Peyer's patch (tissue), 4 donors: ENCODE measurements around the gene DGKI.

ENCODE experiments used
- POLR2A ChIP-seq, 2 donors: fragments of 450-650 bp; IDR thresholded peaks; one replicate each; pipeline ENCODE4 v1.5.1; 2017; ENCODE audit warnings: antibody characterized with exemption in 2 of 2, mild to moderate bottlenecking in 2 of 2, moderate library complexity in 2 of 2
- TF ChIP-seq, protein P1 (sequence below), 6 experiments: fragments of 450-650 bp in 4 of 6; fragments of 200-600 bp in 2 of 6; sonication (generic) in 1 of 6; IDR thresholded peaks; one replicate each; pipeline ENCODE4 v1.5.1; 2017 to 2019; ENCODE audit warnings: antibody characterized with exemption in 6 of 6, mild to moderate bottlenecking in 3 of 6, moderate library complexity in 1 of 6

DNA sequence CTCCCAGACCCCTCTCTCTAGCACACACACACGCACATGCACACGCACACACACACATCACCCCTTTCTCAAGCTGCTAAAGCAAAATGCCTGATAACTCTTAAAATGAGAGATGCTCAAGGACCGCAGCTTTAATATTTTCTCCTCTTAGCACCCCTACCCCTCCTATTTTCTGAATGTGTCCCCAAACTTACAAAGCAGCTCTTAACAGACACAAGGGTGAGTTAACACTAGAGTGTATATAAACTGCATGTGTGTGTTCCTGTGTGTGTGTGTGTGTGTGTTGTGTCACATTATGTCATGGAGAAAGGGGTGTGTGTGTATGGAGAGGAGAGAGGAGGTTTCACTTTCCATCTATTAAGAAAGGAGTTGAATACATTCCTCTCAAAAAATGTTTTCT lies 504.5 kb downstream of the DGKI start:
- TF ChIP-seq, protein P1, sequence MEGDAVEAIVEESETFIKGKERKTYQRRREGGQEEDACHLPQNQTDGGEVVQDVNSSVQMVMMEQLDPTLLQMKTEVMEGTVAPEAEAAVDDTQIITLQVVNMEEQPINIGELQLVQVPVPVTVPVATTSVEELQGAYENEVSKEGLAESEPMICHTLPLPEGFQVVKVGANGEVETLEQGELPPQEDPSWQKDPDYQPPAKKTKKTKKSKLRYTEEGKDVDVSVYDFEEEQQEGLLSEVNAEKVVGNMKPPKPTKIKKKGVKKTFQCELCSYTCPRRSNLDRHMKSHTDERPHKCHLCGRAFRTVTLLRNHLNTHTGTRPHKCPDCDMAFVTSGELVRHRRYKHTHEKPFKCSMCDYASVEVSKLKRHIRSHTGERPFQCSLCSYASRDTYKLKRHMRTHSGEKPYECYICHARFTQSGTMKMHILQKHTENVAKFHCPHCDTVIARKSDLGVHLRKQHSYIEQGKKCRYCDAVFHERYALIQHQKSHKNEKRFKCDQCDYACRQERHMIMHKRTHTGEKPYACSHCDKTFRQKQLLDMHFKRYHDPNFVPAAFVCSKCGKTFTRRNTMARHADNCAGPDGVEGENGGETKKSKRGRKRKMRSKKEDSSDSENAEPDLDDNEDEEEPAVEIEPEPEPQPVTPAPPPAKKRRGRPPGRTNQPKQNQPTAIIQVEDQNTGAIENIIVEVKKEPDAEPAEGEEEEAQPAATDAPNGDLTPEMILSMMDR (IDR thresholded peaks at IDR 0.05): no peak
- TF ChIP-seq POLR2A (IDR thresholded peaks at IDR 0.05): no peak
